HL-60 (cell line): ENCODE results near the gene DTNBP1.
A peak's percentile ranks its signal among the peaks of the same experiment; 100 is the strongest.

Source experiments
- SPI1 ChIP-seq: IDR thresholded peaks from 2 replicates; pipeline ENCODE4 v1.6.1; 2012; ENCODE audit warnings: low read depth, mild to moderate bottlenecking, borderline replicate concordance
- TF ChIP-seq, protein P1 (sequence below): IDR thresholded peaks from one replicate; pipeline ENCODE4 v1.5.1; 2011; ENCODE audit warnings: low read length, control low read depth, inconsistent platforms; ENCODE audit not compliant: insufficient read depth
- TF ChIP-seq, protein P2 (sequence below): IDR thresholded peaks from 2 replicates; pipeline ENCODE4 v1.6.1; 2012; ENCODE audit warnings: low read depth; ENCODE audit not compliant: insufficient replicate concordance

DNA sequence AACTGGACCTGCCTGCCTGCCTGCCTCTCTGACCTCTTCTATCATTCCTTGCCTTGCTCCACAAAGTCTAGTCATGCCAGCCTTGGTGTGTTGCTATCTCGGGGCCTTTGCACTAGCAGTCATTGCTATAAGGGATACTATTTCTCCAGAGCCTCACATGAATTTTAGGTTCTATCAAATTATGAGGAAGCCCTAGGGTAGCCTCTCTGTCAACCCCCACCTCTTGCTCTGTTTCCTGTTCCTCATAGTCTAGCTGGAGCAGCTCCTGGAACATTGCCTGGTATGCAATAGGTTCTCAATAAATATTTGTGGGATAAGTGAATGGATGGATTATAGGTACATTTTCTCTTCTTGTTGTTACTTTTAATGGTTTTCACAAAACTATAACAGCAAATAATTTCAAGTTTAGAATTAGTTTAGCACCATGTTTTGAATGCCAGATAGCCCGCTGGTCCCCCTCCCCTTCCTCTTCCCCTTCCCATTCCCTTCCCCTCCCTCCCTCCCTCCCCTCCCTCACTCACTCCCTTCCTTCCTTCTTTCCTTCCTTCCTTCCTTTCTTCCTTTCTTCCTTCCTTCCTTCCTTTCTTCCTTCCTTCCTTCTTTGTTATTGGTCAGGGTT is 46.9 kb upstream of the DTNBP1 start:
- TF ChIP-seq, protein P1, sequence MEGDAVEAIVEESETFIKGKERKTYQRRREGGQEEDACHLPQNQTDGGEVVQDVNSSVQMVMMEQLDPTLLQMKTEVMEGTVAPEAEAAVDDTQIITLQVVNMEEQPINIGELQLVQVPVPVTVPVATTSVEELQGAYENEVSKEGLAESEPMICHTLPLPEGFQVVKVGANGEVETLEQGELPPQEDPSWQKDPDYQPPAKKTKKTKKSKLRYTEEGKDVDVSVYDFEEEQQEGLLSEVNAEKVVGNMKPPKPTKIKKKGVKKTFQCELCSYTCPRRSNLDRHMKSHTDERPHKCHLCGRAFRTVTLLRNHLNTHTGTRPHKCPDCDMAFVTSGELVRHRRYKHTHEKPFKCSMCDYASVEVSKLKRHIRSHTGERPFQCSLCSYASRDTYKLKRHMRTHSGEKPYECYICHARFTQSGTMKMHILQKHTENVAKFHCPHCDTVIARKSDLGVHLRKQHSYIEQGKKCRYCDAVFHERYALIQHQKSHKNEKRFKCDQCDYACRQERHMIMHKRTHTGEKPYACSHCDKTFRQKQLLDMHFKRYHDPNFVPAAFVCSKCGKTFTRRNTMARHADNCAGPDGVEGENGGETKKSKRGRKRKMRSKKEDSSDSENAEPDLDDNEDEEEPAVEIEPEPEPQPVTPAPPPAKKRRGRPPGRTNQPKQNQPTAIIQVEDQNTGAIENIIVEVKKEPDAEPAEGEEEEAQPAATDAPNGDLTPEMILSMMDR = no peak
- TF ChIP-seq, protein P2, sequence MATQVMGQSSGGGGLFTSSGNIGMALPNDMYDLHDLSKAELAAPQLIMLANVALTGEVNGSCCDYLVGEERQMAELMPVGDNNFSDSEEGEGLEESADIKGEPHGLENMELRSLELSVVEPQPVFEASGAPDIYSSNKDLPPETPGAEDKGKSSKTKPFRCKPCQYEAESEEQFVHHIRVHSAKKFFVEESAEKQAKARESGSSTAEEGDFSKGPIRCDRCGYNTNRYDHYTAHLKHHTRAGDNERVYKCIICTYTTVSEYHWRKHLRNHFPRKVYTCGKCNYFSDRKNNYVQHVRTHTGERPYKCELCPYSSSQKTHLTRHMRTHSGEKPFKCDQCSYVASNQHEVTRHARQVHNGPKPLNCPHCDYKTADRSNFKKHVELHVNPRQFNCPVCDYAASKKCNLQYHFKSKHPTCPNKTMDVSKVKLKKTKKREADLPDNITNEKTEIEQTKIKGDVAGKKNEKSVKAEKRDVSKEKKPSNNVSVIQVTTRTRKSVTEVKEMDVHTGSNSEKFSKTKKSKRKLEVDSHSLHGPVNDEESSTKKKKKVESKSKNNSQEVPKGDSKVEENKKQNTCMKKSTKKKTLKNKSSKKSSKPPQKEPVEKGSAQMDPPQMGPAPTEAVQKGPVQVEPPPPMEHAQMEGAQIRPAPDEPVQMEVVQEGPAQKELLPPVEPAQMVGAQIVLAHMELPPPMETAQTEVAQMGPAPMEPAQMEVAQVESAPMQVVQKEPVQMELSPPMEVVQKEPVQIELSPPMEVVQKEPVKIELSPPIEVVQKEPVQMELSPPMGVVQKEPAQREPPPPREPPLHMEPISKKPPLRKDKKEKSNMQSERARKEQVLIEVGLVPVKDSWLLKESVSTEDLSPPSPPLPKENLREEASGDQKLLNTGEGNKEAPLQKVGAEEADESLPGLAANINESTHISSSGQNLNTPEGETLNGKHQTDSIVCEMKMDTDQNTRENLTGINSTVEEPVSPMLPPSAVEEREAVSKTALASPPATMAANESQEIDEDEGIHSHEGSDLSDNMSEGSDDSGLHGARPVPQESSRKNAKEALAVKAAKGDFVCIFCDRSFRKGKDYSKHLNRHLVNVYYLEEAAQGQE = no peak
- TF ChIP-seq SPI1 = peak; percentile 64; the same call in 1 of the 2 replicates
